Endodermal cell (in vitro differentiated cells): ENCODE results near the gene PTPN14. TPM values are rescaled to one million over a fixed set of nuclear protein-coding genes. Genes with fewer than 3 reads are reported as not detected.

ENCODE experiments used
- DNase-seq: peaks from one replicate; pipeline ENCODE4 v3.0.0-alpha.2; 2017
- H3K27ac ChIP-seq: 2 replicates; pipeline ENCODE4 v1.5.1; 2013; ENCODE audit warnings: mild to moderate bottlenecking, low read depth, low read length, moderate library complexity
- H3K27me3 ChIP-seq: 2 replicates; pipeline ENCODE4 v1.6.1; 2013; ENCODE audit warnings: mild to moderate bottlenecking, low read length, moderate library complexity; ENCODE audit not compliant: insufficient read depth, control insufficient read depth, poor library complexity, severe bottlenecking
- H3K36me3 ChIP-seq: 2 replicates; pipeline ENCODE4 v1.7.0; 2013; ENCODE audit warnings: mild to moderate bottlenecking, low read length, moderate library complexity; ENCODE audit not compliant: control insufficient read depth, insufficient read depth
- H3K4me1 ChIP-seq: one replicate; pipeline ENCODE4 v1.7.0; 2013; ENCODE audit warnings: low read length; ENCODE audit not compliant: control insufficient read depth, insufficient read depth
- H3K4me3 ChIP-seq: 2 replicates; pipeline ENCODE4 v1.5.1; 2013; ENCODE audit warnings: mild to moderate bottlenecking, low read length, moderate library complexity
- H3K9ac ChIP-seq: 2 replicates; pipeline ENCODE4 v1.6.1; 2013; ENCODE audit warnings: mild to moderate bottlenecking, low read length, moderate library complexity; ENCODE audit not compliant: poor library complexity, severe bottlenecking; ENCODE audit errors: extremely low read depth
- H3K9me3 ChIP-seq: 2 replicates; pipeline ENCODE4 v1.6.1; 2013; ENCODE audit warnings: mild to moderate bottlenecking, low read length, moderate library complexity; ENCODE audit not compliant: control insufficient read depth
- H3K27ac Mint-ChIP-seq: 2 replicates; pipeline ENCODE4 v1.8.0; 2020; ENCODE audit warnings: mixed read lengths
- H3K27me3 Mint-ChIP-seq: 2 replicates; pipeline ENCODE4 v1.8.0; 2021; ENCODE audit warnings: mild to moderate bottlenecking, mixed read lengths; ENCODE audit not compliant: insufficient read depth
- H3K36me3 Mint-ChIP-seq: 2 replicates; pipeline ENCODE4 v1.8.0; 2020; ENCODE audit warnings: low read depth, mixed read lengths
- H3K4me1 Mint-ChIP-seq: 2 replicates; pipeline ENCODE4 v1.8.0; 2020; ENCODE audit warnings: mixed read lengths
- H3K4me3 Mint-ChIP-seq: 2 replicates; pipeline ENCODE4 v1.8.0; 2020; ENCODE audit warnings: mild to moderate bottlenecking, moderate library complexity, mixed read lengths
- H3K9me3 Mint-ChIP-seq: 2 replicates; pipeline ENCODE4 v1.8.0; 2020; ENCODE audit warnings: mild to moderate bottlenecking, mixed read lengths
- WGBS, 2 experiments: methylation state at CpG; one replicate each; pipeline versions ENCODE4 v1.1.5 to v1.1.7; 2013; ENCODE audit warnings: missing lambda C conversion rate in 2 of 2, mixed read lengths in 1 of 2; ENCODE audit not compliant: insufficient coverage in 1 of 2, insufficient read length in 1 of 2; 5-methylcytosine and 5-hydroxymethylcytosine counted together
- total RNA-seq, 2 donors: library from RNA; stranded (reverse); fragmentation: NEBNext Ultra II Directional in 1 of 2; extraction: Animal tissue kit (Norgen Biotek cat#: 25700) in 1 of 2; gene quantifications; 2 replicates in 1 of 2; 3 replicates in 1 of 2; pipeline ENCODE4 v1.2.1, GENCODE V29; 2021
- TF ChIP-seq, protein P1 (sequence below): fragments of 200-600 bp; sonication (generic); conservative IDR thresholded peaks from 2 replicates; pipeline ENCODE4 v1.5.0; 2021; ENCODE audit warnings: antibody characterized with exemption, mild to moderate bottlenecking

PTPN14 gene
- total RNA-seq, 2 donors from 2014 or later, result 72.6 to 93.2 TPM

- no peaks in the 10 kb centered on the region for H3K36me3 ChIP-seq
- no peak overlapping the region for H3K9ac ChIP-seq
- H3K27me3 Mint-ChIP-seq, result no peaks in the 10 kb centered on the region
- H3K27ac Mint-ChIP-seq, result no peak overlapping the region
- TF ChIP-seq, protein P1, sequence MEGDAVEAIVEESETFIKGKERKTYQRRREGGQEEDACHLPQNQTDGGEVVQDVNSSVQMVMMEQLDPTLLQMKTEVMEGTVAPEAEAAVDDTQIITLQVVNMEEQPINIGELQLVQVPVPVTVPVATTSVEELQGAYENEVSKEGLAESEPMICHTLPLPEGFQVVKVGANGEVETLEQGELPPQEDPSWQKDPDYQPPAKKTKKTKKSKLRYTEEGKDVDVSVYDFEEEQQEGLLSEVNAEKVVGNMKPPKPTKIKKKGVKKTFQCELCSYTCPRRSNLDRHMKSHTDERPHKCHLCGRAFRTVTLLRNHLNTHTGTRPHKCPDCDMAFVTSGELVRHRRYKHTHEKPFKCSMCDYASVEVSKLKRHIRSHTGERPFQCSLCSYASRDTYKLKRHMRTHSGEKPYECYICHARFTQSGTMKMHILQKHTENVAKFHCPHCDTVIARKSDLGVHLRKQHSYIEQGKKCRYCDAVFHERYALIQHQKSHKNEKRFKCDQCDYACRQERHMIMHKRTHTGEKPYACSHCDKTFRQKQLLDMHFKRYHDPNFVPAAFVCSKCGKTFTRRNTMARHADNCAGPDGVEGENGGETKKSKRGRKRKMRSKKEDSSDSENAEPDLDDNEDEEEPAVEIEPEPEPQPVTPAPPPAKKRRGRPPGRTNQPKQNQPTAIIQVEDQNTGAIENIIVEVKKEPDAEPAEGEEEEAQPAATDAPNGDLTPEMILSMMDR, result no peak
- no peaks in the 10 kb centered on the region for H3K9me3 ChIP-seq
- peaks cover 8% of the 10 kb centered on the region for H3K36me3 Mint-ChIP-seq
- DNase-seq, result peak; percentile 58
- H3K4me1 ChIP-seq, result no peaks in the 10 kb centered on the region
- H3K27ac ChIP-seq, result no peak overlapping the region
- H3K4me3 ChIP-seq, result no peak overlapping the region
- H3K9me3 Mint-ChIP-seq, result peaks cover 4% of the 10 kb centered on the region
- no peaks in the 10 kb centered on the region for H3K27me3 ChIP-seq
- peaks cover 8% of the 10 kb centered on the region for H3K4me1 Mint-ChIP-seq
- H3K4me3 Mint-ChIP-seq, result no peak overlapping the region
- 94 to 97% methylated on average over 6 to 8 of the region's 9 CpGs for WGBS, 2 experiments
Measured at GRCh38 chr1:214305164-214305751, 246.1 kb downstream of the PTPN14 start.

DNA sequence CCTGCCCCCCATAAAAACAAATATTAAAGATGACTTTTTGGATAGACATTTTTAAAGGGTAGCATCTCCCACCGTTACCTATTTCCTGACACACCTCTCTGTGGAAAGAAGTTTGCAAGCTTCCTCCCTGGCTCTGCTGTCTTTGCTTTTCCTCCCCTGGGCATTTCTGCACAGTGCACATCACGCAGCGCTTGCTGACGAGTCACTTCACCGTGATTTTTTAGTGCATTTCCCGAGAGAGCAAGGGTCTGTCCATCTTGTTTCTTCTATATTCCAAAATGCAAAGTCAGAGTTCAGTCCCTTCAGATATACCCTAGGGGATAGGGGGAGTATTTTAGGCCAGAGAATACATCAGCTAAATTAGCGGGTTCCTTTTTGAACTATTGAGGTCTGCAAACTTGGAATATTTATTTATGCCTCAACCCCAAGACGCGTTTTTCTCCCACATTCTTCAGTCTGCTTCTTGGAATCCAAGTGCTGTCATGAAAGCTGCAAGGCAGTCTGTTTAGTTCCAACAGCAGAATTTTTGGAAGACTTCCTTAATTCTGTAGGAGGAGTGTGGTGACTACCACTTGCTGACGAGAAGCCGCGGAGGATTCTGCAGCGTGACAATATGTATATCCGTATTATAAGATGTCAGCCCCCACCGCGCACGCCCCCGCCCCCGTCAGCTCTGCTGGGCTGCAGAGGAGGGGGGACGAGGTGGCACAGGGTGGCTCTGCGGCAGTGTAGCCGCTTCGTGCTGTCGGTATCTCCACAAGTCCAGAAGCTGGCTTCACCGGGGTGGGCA lies 248.1 kb downstream of the PTPN14 start:
- WGBS, 2 experiments, result 91% methylated on average over 17 to 25 of the region's 25 CpGs
- H3K4me1 ChIP-seq, result no peaks in the 10 kb centered on the region
- Mint-ChIP-seq H3K36me3 (peaks cover 11% of the 10 kb centered on the region), H3K4me1 (peaks cover 8% of the 10 kb centered on the region), H3K27ac (no peak overlapping the region), H3K4me3 (no peak overlapping the region), H3K9me3 (peaks cover 7% of the 10 kb centered on the region), H3K27me3 (no peaks in the 10 kb centered on the region)
- H3K9ac ChIP-seq, result no peak overlapping the region
- H3K27ac ChIP-seq, result no peak overlapping the region
- no peaks in the 10 kb centered on the region for H3K27me3 ChIP-seq
- no peaks in the 10 kb centered on the region for H3K9me3 ChIP-seq
- TF ChIP-seq, protein P1, result no peak
- DNase-seq, result peak; percentile 41
- H3K4me3 ChIP-seq, result no peak overlapping the region
- no peaks in the 10 kb centered on the region for H3K36me3 ChIP-seq

- Mint-ChIP-seq H3K4me1 (peaks cover 18% of the 10 kb centered on the region), H3K36me3 (peaks cover 11% of the 10 kb centered on the region), H3K27me3 (no peaks in the 10 kb centered on the region), H3K9me3 (peaks cover 7% of the 10 kb centered on the region), H3K27ac (no peak overlapping the region), H3K4me3 (no peak overlapping the region)
- H3K9me3 ChIP-seq, result no peaks in the 10 kb centered on the region
- H3K4me1 ChIP-seq, result no peaks in the 10 kb centered on the region
- H3K27me3 ChIP-seq, result no peaks in the 10 kb centered on the region
- TF ChIP-seq, protein P1, result no peak
- no peak for DNase-seq
- no peak overlapping the region for H3K27ac ChIP-seq
- no peaks in the 10 kb centered on the region for H3K36me3 ChIP-seq
- H3K9ac ChIP-seq, result no peak overlapping the region
- H3K4me3 ChIP-seq, result no peak overlapping the region
Measured at GRCh38 chr1:214301526-214301925, 249.9 kb downstream of the PTPN14 start.
